Glomerular visceral epithelial cell (primary cell): ENCODE results near the gene EIF4E3.

Experiments
- DNase-seq: peaks from one replicate; pipeline ENCODE4 v3.0.0-alpha.2; 2016; ENCODE audit errors: extremely low spot score

The EIF4E3 gene

DNA sequence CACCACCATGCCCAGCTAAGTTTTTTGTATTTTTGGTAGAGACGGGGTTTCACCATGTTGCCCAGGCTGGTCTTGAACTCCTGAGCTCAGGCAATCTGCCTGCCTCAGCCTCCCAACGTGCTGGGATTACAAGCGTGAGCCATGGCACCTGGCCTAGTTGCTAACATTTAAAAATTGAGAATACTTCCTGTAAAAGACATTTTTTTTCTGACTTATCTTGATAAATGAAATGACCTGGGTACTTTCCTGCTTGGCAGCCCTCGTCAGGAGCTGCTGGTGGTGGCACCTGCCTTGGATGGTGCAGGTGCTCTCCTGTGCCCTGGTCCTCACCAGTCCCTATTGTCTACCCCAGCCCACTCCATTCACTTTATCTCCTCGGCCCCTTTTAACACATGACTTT is 74.8 kb downstream of the EIF4E3 start:
- no peak for DNase-seq

GRCh38 chr3:71649757-71650156 is 75.4 kb downstream of the EIF4E3 start:
- no peak for DNase-seq

DNA sequence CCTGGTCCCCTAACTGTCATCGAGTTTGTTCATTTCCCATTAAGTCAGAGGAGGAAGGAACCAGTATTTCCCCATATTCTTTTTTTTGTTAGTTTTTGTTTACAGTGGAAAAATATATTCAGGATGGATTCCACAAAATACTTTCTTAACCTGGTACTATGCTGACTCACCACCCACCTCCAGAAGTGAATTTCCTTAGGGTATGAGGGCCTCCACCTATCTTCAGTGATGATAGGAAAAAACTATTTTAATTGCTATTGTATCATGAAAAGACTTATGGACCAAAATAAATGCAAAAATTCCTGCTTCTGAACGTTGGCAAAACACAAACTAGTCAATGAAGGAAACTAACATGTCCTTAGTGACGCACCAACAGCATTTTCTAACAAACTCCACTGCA is 77.5 kb downstream of the EIF4E3 start:
- no peak for DNase-seq

- no peak for DNase-seq
Observed at GRCh38 chr3:71646971-71647370, 78.2 kb downstream of the EIF4E3 start.

- no peak for DNase-seq
Observed at GRCh38 chr3:71645140-71645539, 80.1 kb downstream of the EIF4E3 start.

- peak; percentile 9 for DNase-seq
Observed at GRCh38 chr3:71641674-71642073, 83.5 kb downstream of the EIF4E3 start.

GRCh38 chr3:71640331-71640983 is 84.7 kb downstream of the EIF4E3 start:
- DNase-seq = no peak

- DNase-seq = no peak
Observed at GRCh38 chr3:71636482-71636881, 88.7 kb downstream of the EIF4E3 start.

DNA sequence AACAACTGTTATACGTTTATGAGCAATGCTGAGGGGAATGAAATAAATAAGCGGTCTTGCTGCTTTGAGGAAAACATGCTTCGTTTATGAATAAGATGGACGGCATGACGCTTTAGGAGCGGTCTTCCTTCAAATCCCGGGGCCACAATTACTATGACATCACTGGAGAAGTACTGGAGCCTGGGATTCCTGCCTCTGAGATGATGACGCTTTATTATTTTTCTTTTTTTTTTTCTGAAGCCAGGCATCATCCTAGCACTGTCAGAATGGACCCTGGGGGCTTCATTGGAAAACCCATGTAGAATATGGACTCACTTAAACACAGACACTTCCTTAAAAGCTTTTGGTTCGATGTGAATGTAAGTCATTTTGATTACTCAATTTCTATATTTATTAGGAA is 89.2 kb downstream of the EIF4E3 start:
- no peak for DNase-seq

GRCh38 chr3:71634671-71635070 is 90.5 kb downstream of the EIF4E3 start:
- no peak for DNase-seq

- no peak for DNase-seq
Observed at GRCh38 chr3:71629711-71630110, 95.5 kb downstream of the EIF4E3 start.

- DNase-seq = no peak
Observed at GRCh38 chr3:71629289-71629688, 95.9 kb downstream of the EIF4E3 start.

DNA sequence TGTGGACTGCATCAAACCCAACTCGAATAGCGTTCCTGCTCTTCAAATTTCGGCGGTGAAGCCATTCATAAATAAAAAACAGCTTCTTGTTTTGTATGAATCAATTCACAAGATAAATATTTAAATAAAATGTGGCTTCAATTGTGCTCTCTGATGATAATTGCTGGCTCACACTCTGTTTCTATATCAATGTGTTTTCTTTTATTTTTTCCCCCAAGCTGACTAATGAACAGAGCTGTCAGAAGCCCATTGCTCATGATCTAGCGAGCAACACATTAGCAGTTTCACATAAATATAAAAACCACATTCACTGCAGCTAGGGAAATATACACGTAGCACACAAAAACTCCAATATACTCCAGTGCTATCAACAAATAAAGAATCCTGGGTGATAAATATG is 96.7 kb downstream of the EIF4E3 start:
- no peak for DNase-seq

- DNase-seq = no peak
Observed at GRCh38 chr3:71625676-71626075, 99.5 kb downstream of the EIF4E3 start.
